ELR (cell line): Measurements from ENCODE around the gene MED26.

ENCODE experiments used
- DNase-seq: peaks from one replicate; pipeline ENCODE4 v3.0.0-alpha.2; 2015; ENCODE audit warnings: low read depth

Gene MED26

DNA sequence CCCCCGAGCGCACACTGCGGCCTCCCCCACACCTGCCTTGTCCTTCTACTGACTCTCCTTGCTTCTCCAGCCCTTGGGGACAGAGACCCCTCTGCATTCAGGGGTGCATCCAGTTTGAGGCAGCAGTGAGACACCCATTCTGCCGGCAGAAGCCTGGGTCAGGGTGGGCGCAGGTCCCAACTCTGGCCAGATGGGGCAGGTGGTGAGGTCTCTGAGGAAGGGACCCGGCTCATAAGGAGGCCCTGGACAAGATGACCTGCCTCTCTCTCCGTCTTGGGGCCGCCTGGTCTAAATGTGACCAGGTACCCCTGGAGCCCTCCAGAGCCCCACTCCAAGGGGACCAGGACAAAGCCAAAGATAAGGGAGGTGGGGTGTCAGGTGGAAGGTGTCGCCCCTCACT, 91.9 kb downstream of the MED26 start:
- no peak for DNase-seq

DNA sequence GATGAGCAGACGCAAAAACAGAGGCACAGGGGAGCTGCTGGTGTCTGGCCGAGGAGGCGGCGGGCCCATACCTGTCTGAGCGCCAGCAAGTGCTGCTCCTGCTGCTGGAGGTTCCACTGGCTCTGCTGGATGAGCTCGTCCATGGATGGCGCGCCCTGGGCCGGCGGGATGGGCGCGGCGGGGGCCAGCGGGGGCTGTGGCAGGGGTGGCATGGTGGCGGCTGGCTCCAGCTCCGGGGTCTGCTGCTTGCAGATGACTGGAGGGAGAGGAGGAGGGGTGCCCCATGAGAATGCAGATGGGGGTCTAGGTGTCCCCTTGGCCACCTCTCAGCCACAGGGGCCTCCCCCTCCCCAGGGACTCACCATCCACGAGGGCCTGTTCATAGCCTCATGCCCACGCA, 92.6 kb downstream of the MED26 start:
- no peak for DNase-seq

DNA sequence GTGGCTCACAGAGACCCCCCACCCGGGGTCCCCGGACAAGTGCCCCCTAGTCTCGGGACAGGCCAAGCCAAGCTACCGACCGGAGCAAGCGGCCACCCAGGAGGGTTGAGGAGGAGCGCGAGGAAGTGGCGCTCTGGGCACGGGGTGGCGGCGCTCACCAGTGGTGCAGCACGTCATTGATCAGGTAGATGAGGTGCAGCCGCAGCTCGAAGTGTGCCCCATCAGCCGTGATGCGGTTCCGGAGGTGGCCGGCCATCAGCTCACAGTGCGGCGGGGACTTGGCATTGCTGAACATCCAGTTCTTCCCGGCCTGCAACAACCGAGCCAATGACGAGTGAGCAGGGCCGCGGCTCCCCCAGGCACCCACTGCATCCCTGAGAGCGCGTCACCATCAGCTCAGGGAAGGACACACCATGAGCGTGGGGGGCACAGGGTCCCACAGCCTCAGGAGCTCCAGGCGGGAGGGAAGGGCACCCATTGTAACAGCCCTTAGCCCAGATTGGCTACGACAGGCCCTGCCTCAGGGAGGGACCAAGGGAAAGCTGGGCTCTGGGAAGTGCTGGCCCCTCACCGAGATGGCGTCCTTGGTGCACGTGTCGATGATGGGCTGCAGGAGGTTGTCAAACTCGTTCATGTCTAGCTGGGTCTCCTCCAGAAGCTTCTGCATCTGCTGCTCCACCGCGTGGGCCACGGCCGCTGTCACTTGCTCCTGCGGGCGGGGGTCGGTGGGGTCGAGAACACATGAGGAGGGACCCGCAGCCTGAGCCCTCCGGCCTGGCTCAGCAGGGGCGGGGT, 95.4 kb downstream of the MED26 start:
- DNase-seq: no peak

DNA sequence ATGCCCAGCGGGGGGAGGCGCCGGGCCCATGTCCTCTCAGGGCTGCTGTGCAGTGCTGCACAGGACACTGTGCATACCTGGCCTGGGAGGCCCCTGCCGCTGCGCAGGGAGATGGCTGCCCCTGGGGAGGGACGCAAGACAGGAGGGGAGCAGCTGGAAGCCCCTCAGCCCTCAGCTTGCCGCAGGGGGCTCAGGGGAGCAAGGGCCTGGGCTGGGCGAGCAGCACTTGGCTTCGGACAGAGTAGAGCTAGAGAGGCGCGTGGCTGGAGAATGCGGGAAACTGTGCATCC, 96.7 kb downstream of the MED26 start:
- no peak for DNase-seq

DNA sequence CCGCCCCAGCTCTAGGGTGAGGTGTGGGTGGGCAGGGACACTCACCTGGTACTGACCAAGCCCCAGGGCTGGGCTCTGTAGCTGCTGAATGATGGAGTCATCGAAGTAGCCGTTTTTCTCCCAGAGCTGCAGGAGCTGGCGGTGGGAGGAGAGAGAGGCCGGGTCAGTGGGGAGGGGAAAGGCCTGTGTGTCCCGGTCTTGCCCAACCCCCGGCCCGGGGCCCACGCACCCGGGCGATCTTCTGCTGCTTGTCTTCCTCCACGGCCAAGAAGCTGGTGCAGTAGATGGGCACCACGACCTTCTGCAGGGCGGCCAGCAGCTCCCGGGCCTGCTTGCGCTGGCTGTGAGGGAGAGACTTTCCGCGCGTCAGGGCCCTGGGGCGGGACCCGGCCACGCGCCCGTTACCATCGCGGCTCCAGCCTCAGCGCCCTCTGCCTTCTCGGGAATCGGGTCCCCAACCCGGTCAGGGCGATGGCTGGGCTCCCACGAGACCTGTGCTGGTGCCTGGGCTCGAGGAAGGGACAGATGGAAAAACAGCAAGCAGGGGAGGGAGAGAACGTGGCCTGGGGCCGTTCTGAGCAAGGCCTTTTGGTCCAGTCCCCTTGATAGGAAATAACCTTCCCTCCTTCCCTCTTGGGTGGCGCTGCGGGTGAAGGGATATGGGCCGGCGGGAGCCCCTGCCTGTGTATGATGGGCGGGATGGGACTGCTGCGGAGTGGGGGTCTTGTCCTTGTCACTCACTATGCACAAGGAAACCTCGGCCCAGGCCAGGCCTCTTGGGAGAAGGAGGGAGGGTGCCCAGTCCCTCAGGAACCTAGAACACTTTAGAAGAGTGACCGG, 97.2 kb downstream of the MED26 start:
- DNase-seq: no peak

GRCh38 chr19:16529466-16530144, 98.4 kb downstream of the MED26 start:
- DNase-seq: no peak

- peak; percentile 35 for DNase-seq
Observed at GRCh38 chr19:16527971-16528521, 100.0 kb downstream of the MED26 start.

GRCh38 chr19:16527334-16527935, 100.6 kb downstream of the MED26 start:
- no peak for DNase-seq

DNA sequence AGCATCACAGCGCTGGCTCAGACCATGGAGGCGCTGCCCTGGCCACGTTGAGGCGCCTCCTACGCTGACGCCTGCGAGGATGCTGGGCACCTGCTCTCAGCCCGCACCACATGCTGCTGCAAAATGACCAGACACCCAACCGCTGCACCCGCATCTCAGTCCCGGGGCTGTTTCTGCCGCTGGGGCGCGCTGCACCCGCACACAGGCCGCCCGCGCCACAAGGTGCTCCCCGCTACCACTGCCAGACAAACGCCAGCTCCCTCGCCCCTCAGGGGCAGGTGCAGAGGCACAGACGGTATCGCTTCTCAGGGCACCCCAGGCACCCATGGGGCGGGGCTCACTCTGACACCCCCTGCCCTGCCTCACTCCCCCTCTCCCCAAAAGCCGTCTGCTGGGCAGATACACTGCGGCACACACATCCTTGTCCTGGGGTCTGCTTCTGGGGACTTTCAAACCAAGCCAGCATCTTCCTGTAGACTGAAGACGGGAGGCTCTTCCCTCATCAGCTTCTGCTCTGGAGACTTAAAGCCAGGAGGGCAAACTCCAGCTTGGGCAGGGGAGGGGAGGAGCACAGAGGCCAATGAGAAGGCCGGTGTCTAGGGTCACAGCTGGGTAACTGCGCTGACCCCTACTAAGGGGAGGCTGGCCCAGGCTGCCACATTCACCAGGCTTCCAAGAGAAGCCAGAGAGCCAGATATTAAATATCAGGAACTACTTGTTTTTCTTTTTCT, 102.1 kb downstream of the MED26 start:
- no peak for DNase-seq

DNA sequence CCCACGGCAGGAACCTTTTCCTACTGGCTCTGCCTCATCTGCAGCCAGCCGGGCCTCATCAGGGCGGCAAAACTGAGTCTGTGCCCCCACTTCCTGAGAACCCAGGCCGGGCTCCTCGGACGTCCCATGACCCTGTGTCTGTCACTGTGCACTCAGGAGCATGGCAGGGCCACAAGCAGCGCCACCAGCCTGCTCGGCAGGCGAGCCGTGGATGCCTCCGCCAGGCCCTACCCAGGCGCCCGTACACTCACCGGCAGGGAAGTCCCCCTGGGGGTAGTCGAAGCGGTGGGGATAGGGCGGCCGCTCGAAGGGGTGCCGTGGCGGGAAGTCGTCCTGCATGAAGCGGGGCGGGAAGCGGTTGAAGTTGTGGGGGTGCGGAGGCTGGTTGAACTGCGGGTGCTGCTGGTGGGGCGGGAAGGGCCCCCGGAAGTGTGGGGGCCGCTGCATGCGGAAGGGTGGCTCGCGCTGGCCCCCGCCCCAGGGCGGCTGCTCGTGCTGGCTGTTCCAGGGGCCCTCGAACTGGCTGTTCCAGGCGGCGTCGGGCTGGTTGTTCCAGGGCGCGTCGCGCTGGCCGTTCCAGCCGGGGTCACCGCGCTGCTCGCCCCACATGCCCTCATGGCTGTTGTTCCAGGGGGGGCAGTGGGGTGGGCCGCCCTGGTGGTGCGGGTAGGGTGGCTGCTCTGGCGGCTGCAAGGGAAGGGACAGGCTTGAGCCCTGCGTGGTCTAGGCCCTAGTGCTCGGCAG, 102.8 kb downstream of the MED26 start:
- DNase-seq: no peak
